ENCODE measurements around the gene NELFA.
"Not testable (repeated sequence)": the region's sequence is repeated elsewhere in the genome, so short reads cannot be mapped to it uniquely, and the experiment has no call there.

Gene NELFA

GRCh38 chr4:1993718-1994516, 14.9 kb downstream of the NELFA start:
- not testable (repeated sequence) for DNase-seq

GRCh38 chr4:1993169-1993516, 15.6 kb downstream of the NELFA start:
- DNase-seq = no peak

DNA sequence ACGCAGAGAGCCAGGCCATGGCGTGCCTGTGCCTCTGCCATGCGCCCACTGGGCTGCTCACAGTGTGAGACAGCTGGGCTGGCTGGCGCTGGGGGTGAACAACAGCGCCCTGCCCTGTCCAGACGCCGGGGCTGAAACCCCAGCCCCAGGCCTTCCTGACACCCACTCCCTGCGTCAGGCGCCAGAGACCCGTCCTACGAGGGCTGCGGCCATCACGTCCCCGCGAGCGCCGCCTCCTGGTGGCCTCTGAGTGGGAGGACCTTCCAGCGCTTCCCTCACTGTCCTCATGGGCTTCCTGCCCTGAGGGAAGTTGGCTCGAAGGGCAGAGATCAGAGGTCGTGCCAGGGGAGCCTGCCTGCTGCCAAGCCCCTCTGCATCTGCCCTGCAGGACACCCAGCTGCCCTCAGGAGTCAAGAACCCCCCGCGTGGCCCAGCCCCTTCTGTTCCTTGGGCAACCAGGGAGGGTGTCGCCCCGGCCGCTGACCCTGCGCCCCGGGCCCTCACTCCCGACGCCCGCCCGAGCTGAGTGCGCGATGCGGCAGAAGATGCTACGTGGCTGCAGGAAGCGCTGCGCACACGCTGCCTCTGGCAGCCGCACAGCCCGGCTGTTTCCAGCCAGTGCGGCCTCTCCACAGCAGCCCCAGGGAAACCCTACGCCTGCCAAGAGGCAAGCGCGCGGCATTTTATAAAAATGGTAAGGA, 16.2 kb downstream of the NELFA start:
- no peak for DNase-seq

DNA sequence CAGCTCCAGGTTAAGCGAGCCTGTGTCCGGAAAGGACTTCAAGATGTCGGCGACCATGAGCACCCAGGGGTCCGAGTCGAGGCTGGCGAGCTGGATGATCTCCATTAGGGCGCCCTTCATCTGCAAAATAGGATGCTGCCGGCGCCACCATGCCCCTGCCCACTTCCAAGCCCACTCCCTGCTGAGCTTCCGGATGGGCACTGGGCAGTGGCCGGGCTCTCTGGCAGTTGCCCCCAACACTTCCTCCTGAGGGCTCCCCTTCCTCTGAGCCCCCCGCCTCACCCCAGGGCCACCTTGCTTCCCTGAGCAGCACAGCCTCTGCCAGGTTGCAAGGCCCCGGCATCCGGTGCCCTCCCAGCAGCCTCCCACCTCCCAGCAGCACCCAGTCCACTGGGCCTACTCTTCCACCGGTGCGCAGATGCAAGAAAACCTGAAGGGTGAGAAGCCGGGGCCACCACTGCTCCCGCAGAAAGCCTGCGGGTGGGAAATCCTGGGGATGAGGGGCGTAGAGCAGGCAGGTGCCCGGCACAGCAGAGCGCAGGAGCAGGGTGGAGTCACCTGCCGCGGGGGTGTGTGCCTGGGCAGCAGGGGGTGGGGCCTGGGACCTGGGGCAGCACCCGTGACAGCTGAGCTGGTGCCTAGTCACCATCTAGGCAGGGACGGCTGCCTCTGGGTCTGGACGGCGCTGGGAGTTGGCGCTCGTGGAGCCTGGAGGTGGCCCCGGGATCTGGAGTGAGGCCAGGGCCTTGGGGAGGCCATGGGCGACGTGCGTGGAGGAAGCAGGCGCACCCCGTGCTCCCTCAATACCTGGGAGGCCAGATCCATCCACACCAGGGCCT, 17.0 kb downstream of the NELFA start:
- no peak for DNase-seq

DNA sequence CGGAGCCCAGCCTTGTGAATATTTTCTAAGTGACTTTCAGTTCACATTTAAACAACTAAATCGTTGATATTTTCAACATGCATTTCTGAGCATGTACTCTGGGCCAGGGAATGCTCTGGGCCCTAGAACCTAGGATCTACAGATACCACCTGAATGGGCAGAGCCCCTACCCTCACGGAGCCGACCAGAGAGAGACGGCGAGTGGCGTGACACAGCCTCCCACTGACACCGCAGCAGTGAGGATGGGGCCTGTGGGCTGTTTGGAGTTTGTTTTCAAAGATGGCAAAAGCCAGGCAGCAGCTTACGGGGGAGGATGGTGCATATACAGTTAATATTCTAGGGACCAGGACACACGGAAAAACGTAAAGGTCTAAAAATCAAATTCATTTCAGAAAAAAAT, 17.7 kb downstream of the NELFA start:
- no peak for DNase-seq

- no peak for DNase-seq
Measured at GRCh38 chr4:1990676-1991075, 18.1 kb downstream of the NELFA start.

- DNase-seq = no peak
Measured at GRCh38 chr4:1990348-1990645, 18.5 kb downstream of the NELFA start.

DNA sequence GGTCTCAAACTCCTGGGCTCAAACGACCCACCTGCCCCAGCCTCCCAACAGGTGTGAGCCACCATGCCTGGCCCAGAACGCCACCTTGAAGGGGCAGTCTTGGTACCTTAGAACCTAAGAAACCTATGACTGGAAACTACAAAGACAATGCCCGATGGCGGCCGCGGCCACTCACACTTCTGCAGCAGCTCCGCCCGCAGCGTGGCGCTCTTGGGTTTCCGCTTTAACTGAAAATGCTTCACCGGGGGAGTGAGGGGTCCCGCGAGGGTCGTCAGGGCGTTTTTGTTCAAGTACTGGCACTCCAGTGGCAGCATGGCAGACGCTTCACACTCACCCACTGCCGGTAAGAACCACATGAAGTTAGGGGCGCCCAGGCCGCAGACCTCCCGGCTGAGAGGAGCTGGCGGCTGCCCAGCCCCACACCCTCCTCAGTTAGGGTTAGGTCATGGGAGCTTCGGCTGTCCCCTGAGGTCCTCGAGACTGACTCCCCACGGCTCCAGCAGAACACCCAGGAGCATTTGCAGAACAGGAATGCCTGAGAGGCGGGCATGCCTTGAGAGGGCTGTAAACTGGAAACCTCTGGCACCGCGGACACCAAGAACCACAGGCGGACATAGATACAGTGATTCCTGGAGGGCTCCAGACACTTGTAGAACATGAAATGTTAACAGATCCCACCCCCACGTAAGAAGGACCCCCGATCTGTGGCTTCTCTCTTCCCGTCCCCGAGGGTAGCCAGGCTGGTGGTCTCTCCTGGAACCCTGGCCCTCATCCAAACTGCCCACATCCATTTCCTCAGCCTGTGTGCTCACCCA, 19.0 kb downstream of the NELFA start:
- no peak for DNase-seq

- DNase-seq = no peak
Measured at GRCh38 chr4:1988327-1988724, 20.4 kb downstream of the NELFA start.

DNA sequence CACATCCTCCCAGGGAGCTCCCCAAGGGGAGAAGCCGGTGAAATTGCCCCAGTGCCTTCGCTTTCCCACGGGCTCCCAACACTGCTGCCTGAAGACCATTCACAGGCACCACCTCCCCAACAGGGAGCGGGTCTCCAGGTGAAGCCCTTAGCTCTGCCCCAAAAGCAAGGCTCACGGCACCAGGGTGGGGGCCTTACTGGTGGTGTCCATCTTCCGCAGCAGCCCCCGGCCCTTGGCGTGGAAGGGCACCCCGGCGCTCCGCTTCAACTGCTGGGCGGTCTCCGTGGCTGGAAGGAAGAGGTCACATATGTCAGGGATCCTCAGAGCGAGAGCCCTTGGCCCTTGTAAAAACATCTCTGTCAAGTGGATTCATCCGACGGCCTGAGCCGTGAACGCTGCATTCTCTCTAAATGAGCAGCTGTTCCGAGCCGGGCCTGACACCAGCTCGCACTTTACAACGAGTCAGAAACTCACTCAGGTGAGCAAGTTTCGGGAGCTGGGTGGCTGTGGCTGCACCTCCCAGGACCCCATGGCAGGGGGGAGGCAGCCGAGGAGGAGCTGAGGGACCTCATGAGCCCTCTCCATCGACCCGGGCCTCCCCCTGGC, 20.9 kb downstream of the NELFA start:
- DNase-seq = no peak

- no peak for DNase-seq
Measured at GRCh38 chr4:1987296-1987695, 21.5 kb downstream of the NELFA start.

DNA sequence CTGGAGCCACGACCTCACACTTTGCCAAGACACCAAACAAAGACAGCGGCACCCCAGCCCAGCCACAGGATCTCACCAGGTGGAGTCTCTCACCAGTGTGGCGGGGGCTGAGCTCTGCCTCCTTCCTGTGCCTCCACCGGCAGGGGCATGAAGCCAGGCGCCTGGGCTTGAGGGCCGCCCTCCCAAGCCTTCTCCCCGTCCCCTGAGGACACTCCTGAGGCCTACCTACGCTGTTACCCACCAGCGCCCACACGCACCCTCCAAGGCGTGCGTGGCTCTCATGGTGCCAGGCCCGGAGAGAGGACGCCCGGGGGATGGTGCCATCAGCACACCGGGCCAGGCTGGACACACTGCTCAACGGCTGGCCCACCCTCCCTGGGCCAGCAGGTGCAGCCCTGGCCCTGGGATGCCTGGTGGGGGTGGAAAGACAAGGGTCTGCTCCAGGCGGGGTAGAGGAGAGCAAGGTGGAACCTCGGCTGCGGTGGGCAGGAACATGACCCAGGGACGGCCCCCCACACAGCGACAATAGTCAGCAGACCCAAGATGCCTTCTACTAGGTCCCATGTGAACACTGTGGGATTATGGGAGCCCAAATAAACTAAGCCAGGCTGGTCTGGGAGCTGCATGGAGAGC, 22.1 kb downstream of the NELFA start:
- DNase-seq = no peak

DNA sequence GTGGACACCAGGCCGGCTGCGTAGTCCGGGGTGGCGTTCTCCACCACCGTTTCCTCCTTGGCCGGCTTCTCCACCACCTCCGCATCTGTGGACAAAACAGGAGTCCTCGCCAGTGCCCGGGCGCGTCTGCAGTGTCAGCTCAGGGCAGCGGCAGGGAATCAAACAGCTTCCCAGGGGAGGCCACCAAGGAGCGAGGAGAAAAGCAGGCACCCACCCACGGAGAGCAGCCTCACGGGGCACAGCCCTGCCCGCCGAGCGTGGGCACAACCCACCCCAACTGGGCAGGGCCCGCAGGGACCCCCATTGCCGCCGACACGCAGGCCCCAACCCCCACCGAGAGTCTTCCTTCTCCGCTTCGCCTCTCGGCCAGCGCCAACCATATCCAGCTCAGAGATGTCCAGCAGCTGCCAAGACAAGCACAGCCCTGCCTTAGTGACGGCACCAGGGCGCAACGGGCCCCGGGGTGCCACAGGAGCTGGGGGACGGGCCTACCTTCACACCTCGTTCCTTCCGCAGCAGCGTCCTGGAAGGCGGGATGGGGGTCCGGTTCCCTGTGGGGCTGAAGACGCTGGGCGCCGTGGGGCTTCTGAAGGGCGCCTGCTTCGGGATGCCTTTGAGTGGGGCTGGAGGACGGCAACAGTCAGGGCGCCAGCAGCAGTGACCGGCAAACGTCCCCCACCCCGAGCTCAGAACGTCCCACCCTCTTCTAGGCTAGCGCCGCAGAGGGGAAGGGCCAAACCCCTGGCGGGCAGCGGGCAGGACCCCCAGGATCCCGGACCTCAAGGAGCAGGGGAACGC, 22.8 kb downstream of the NELFA start:
- DNase-seq = no peak

GRCh38 chr4:1985294-1985693, 23.5 kb downstream of the NELFA start:
- no peak for DNase-seq

DNA sequence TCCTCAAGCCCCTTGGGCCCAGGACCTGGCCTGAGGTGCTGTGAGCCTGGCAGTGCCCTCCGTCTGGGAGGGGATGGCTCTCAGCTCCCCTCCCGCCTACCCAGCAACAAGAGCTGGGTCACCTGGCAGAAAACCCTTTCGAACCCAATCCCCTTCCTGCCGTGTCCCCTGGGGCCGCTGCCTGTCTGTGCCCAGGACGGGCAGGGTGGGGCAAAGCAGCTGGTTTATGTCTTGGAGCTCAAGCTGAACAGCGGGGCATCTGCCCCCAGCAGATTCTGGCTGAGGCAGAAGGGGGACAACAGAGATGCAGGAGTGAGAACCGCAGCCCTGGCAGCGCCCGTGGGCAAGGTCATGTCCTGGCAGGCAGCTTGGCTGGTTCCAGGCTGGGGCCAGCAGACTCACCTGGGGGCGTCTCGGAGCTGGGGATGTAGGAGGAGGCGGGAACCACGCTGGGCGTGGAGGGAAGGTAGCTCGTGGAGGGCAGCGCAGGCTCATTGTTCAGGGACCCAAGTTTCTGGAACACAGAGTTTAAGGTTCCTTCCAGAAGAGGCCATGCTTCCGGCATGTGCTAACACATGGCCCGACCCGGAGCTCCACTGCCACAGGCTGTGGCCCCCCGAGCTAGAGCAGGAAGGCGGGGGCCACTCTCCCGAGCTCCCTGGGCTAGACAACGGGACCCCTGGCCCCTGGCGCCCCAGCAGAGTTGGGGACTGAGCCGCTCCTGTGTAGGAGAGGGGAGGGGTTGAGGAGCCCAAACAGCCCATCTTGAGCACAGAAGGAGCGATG, 24.2 kb downstream of the NELFA start:
- no peak for DNase-seq

- no peak for DNase-seq
Measured at GRCh38 chr4:1983846-1984405, 24.8 kb downstream of the NELFA start.

DNA sequence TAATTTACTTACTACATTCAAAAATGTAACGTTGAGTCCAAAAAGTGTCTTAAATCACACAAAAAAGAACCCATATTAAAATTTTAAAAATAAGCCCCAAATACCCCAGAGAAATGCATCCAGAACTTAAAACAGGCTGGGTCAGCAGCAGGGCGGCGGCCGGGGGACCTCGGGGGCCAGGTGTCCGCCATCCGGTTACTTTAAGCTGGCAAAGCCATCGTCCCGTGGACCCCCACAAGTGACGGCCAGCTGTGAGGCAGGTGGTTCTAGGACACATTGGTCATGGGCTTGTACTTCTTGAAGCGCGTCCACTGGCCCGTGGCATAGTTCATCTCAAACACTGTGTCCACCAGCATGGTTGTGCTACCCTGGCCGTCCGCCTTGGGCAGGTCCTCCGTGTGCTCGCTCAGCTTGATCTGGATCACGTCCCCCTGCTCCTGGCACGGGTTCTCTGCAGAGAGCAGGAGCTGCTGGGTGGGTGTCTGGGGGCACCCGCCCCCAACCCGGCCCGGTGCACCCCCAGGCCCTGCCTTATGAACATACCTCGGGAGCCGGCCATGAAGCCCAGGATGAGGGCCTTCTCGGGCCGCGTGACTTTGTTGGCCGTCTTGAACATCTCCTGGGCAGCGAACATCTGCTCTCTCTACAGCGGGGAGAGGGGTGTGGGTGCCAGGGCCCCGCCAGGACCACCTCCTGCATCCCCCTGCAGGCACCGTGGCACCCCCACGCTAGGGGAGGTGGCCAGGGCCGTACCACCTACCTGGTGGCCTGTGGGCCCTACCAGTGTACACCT, 25.5 kb downstream of the NELFA start:
- DNase-seq = no peak

DNA sequence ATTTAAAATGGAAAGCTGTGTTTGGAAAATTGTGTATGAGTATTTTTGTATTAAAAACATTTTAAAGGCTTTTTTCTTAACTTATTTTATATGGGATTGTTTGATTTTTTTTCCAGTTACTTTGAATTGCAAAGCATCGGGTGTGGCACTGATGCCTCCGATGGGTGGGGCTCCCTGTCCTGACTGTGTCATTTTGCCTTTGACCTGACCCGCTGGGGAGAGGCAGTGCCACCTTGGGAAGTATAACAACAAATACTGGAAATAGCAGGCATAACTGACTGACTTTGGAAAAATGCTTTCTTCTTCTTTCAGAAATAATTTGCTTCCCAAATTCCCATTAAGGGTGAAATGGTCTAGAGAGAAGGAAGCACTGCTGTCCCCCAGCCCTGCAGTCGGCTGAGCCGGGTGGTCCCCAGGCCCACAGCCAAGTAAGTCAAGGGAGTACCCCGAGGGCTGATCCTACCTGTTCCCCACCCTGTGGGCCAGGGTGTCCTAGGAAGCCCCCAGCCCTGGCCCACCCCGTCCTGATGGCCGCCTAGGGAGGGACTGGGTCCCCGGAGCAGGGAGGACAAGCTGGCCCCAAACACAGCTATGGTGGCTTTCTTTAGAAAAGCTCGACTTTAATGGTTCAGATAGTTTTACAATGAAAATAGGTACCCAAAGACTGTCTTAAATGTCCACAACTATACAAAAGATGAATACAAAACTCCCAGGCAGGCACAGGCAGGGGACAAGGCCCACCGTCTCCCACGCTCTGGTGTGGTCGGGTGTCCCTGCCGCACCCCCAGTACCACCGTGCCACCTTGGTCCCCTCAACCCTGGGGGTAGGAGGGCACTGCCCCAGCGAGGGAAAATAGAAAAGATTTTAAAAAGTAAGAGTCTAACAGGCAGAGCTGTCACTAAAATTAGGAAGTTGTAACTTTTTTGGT, 26.4 kb downstream of the NELFA start:
- DNase-seq = no peak

Measured in NCI-H2029 treated with DMSO at 0.1 percent for 48 hours (cell line).